SK-N-SH (cell line): ENCODE data around the gene AGPAT3. TPM values are rescaled to one million over a fixed set of nuclear protein-coding genes. Genes with fewer than 3 reads are reported as not detected.

Experiments
- CTCF ChIA-PET: fragments of 300-600, 350-600 bp; formaldehyde crosslinking; extraction: SDS; loops from one replicate; lab custom pipeline; 2021; lab: Yijun Ruan, JAX
- POLR2A ChIA-PET: fragments of 350-600 bp; sonication (Branson Sonifier 250); formaldehyde crosslinking; extraction: SDS; loops from one replicate; lab custom pipeline; 2020; ENCODE audit warnings: antibody characterized with exemption, inconsistent platforms; lab: Yijun Ruan, JAX
- DNase-seq: peaks from one replicate; pipeline ENCODE4 v3.0.0; 2012
- H2AFZ ChIP-seq: fragments of 200-600 bp; sonication (generic); 2 replicates; pipeline ENCODE4 v1.8.1; 2016; ENCODE audit warnings: antibody characterized with exemption, mild to moderate bottlenecking, low read depth
- H3F3A ChIP-seq: fragments of 200-600 bp; sonication (generic); replicated peaks from 2 replicates; pipeline ENCODE3; 2016; ENCODE audit warnings: antibody characterized with exemption, mild to moderate bottlenecking; ENCODE audit not compliant: insufficient read depth
- H3K27ac ChIP-seq, 2 experiments: fragments of 200-500 bp in 1 of 2; fragments of 200-600 bp in 1 of 2; sonication (Bioruptor generic) in 1 of 2; sonication (generic), shearing (Covaris generic) in 1 of 2; 2 replicates each; pipeline versions ENCODE4 v1.5.1 to v1.6.1; 2014 to 2016; ENCODE audit warnings: low read depth in 2 of 2, inconsistent platforms in 1 of 2, low read length in 1 of 2, mild to moderate bottlenecking in 1 of 2, mixed read lengths in 1 of 2
- H3K27me3 ChIP-seq: fragments of 200-600 bp; sonication (generic), shearing (Covaris generic); 2 replicates; pipeline ENCODE4 v1.6.1; 2016; ENCODE audit warnings: mixed run types; ENCODE audit not compliant: insufficient read depth
- H3K36me3 ChIP-seq, 2 experiments: fragments of 200-500 bp in 1 of 2; fragments of 200-600 bp in 1 of 2; sonication (Bioruptor generic) in 1 of 2; sonication (generic) in 1 of 2; replicated peaks in 1 of 2; 2 replicates each; pipeline versions ENCODE3 to v1.5.1; 2014 to 2016; ENCODE audit warnings: low read length in 1 of 2, mild to moderate bottlenecking in 1 of 2; ENCODE audit not compliant: insufficient read depth in 2 of 2, control insufficient read depth in 1 of 2
- H3K4me1 ChIP-seq, 2 experiments: fragments of 200-500 bp in 1 of 2; fragments of 200-600 bp in 1 of 2; sonication (Bioruptor generic) in 1 of 2; sonication (generic), shearing (Covaris generic) in 1 of 2; 2 replicates each; pipeline versions ENCODE4 v1.5.1 to v1.6.1; 2014 to 2016; ENCODE audit warnings: low read depth in 1 of 2, low read length in 1 of 2, mixed run types in 1 of 2; ENCODE audit not compliant: insufficient read depth in 2 of 2, control insufficient read depth in 1 of 2
- H3K4me2 ChIP-seq: fragments of 200-600 bp; sonication (generic), shearing (Covaris generic); 2 replicates; pipeline ENCODE4 v1.6.1; 2017; ENCODE audit warnings: mixed run types
- H3K4me3 ChIP-seq, 2 experiments: fragments of 200-500 bp in 1 of 2; fragments of 200-600 bp in 1 of 2; sonication (Bioruptor generic) in 1 of 2; sonication (generic), shearing (Covaris generic) in 1 of 2; 2 replicates each; pipeline versions ENCODE4 v1.5.1 to v1.8.1; 2014 to 2016; ENCODE audit warnings: low read depth in 2 of 2, inconsistent platforms in 1 of 2, low read length in 1 of 2, mild to moderate bottlenecking in 1 of 2, mixed read lengths in 1 of 2, moderate library complexity in 1 of 2
- H3K79me2 ChIP-seq: fragments of 200-600 bp; sonication (generic); 2 replicates; pipeline ENCODE4 v1.8.1; 2017; ENCODE audit warnings: mild to moderate bottlenecking; ENCODE audit not compliant: insufficient read depth
- H3K9ac ChIP-seq: fragments of 200-600 bp; sonication (generic); 2 replicates; pipeline ENCODE4 v1.6.1; 2017; ENCODE audit warnings: mixed run types
- H3K9me2 ChIP-seq: fragments of 200-600 bp; sonication (generic); 2 replicates; pipeline ENCODE4 v1.6.1; 2017; ENCODE audit warnings: mixed run types
- H3K9me3 ChIP-seq: fragments of 200-600 bp; sonication (generic); 2 replicates; pipeline ENCODE4 v1.6.1; 2017; ENCODE audit warnings: mixed run types, mild to moderate bottlenecking, moderate library complexity
- H4K20me1 ChIP-seq: fragments of 200-600 bp; sonication (generic); 2 replicates; pipeline ENCODE4 v1.6.1; 2017; ENCODE audit warnings: mild to moderate bottlenecking, mixed run types; ENCODE audit not compliant: insufficient read depth
- EP300 ChIP-seq, 2 experiments: IDR thresholded peaks; 2 replicates each; pipeline versions ENCODE4 v1.4.0 to v1.6.1; 2012; ENCODE audit warnings: borderline replicate concordance in 1 of 2, low read depth in 1 of 2, low read length in 1 of 2
- EZH2phosphoT487 ChIP-seq: fragments of 200-600 bp; sonication (generic); IDR thresholded peaks from 2 replicates; pipeline ENCODE4 v1.6.1; 2017; ENCODE audit warnings: low read depth, mixed run types, mild to moderate bottlenecking, antibody characterized with exemption, moderate library complexity, borderline replicate concordance
- FOSL2 ChIP-seq: IDR thresholded peaks from 2 replicates; pipeline ENCODE4 v1.4.0; 2012; ENCODE audit warnings: low read depth, mild to moderate bottlenecking, moderate library complexity, borderline replicate concordance
- JUND ChIP-seq: IDR thresholded peaks from 2 replicates; pipeline ENCODE4 v1.4.0; 2012
- POLR2AphosphoS5 ChIP-seq: IDR thresholded peaks from 2 replicates; pipeline ENCODE4 v1.6.1; 2012; ENCODE audit warnings: low read depth, low read length
- RAD21 ChIP-seq: IDR thresholded peaks from 2 replicates; pipeline ENCODE4 v1.6.1; 2012; ENCODE audit warnings: mild to moderate bottlenecking, low read length
- RCOR1 ChIP-seq: fragments of 150-350 bp; IDR thresholded peaks from 2 replicates; pipeline ENCODE4 v1.6.1; 2017; ENCODE audit warnings: antibody characterized with exemption, low read length
- TCF12 ChIP-seq: IDR thresholded peaks from 2 replicates; pipeline ENCODE4 v1.4.0; 2012
- TEAD4 ChIP-seq: IDR thresholded peaks from 2 replicates; pipeline ENCODE4 v1.4.0; 2012; ENCODE audit warnings: mild to moderate bottlenecking, borderline replicate concordance; ENCODE audit not compliant: insufficient read depth
- WGBS: methylation state at CpG from one replicate; pipeline ENCODE4 v1.1.6; 2017; ENCODE audit warnings: low lambda C conversion rate; 5-methylcytosine and 5-hydroxymethylcytosine counted together
- polyA plus RNA-seq, 3 experiments: library from polyadenylated mRNA; depleted of rRNA; stranded (reverse); fragments of >200 nt; gene quantifications; 2 replicates each; pipeline ENCODE4 v1.2.3, GENCODE V29; 2012
- TF ChIP-seq, protein P1 (sequence below): IDR thresholded peaks from 2 replicates; pipeline ENCODE4 v1.4.0; 2012; ENCODE audit warnings: low read depth
- TF ChIP-seq, protein P2 (sequence below): fragments of 200-600 bp; sonication (generic); IDR thresholded peaks from 2 replicates; pipeline ENCODE4 v1.6.1; 2017; ENCODE audit warnings: antibody characterized with exemption, mild to moderate bottlenecking, moderate library complexity
- TF ChIP-seq, protein P3 (sequence below): fragments of 150-350 bp; IDR thresholded peaks from 2 replicates; pipeline ENCODE4 v1.6.1; 2016; ENCODE audit warnings: mild to moderate bottlenecking, low read depth, low read length

Gene AGPAT3
- polyA plus RNA-seq, 1 of the 3 experiments (the other 2 are of a cell fraction), result 35.3 TPM

DNA sequence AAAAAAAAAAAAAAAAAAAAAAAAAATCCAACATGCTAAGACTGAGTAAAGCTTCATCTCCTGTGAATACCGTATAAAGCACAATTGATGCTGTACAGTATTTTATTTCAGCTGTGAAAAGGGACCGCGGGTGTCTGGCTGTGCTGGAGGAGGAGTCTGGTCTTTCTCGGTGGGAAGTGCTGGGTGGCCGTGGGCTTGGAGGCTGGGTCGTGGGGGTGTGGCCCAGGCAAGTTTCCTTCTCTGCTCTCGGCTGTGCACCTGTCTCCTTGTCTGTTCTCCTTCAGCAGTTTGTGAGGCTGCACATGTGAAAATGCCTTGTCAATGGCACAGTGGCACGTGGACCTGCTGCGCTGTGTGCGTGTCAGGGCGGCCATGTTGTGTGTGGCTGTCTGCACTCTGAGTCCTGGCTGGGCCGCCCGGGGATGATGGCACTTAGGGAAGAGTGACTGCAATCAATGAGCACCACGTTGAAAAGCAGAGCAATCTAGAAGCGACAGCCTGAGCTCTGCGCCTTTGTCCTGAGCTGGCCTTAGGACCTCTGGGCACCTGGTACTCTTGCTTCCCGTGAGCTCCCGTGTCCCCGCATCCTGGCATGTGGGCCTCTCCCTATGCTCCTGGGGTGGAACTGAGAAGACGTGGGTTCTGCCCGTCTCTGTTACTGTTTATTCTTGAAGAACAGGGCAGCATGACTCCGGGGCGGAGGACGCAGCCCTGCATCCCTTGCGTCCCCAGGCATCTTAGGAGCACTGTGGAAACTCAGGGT is 14.5 kb downstream of the AGPAT3 start:
- Histone ChIP-seq H4K20me1 (peaks cover 71% of the 10 kb centered on the region), H3K36me3 (peaks cover 0 to 8% of the 10 kb centered on the region in 2 experiments)
- 97% methylated on average over 19 of the region's 25 CpGs for WGBS

DNA sequence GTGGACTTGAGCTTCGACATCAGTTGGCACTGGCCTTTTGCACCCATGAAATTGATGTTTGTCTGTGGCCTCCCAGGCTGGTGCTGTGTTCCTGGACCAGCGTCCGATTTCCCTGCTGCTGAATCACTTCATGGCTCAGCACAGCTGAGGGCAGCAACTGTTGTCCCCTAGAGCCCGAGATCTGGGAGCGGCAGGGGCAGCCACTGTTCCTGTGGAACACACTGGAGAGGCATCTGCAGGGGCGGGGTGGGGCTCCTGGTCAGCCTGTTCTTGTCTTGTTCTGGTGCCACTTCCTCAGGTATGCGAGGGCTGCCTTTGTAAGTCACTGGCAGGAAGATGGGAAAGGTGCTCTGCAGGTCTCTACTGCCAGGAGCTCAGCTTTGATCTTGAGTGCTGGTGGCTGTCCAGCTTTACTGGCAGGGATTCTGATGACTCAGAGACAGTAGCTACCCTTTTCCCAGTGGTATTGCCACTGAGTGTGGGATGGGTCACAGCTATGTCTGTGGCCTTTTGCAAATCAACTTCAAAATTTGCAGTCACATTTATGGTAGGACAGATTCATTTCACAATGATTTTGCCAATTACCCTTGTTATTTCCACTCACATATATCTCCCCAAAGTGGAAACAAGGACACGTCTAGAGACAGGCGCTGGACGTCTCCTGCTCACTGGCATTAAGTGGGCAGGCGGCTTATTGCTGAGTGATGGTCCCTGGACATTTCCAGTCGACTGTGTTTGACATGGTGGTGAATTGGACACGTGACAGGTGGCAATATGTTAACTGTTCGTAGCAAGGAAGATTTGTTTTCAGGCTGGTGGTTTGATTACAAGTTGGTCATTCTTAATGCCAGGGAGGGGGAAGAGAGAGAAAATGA is 15.3 kb downstream of the AGPAT3 start:
- no peak for DNase-seq
- Histone ChIP-seq H3K4me2 (no peak overlapping the region), H3K9me2 (no peaks in the 10 kb centered on the region), H3K36me3 (peaks cover 0 to 4% of the 10 kb centered on the region in 2 experiments), H3K9ac (no peak overlapping the region), H2AFZ (no peak overlapping the region)
- WGBS, result 86% methylated on average over 12 of the region's 14 CpGs
- TF ChIP-seq EZH2phosphoT487 (no peak), RCOR1 (no peak), FOSL2 (no peak; the same call in 1 of the 2 replicates), EP300 (IDR thresholded peaks at IDR 0.05; ENCODE audit: borderline replicate concordance in 1 of 2, low read depth in 1 of 2, low read length in 1 of 2) (no peak), TEAD4 (no peak), RAD21 (no peak)
- TF ChIP-seq, protein P1, sequence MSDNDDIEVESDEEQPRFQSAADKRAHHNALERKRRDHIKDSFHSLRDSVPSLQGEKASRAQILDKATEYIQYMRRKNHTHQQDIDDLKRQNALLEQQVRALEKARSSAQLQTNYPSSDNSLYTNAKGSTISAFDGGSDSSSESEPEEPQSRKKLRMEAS, result no peak
- TF ChIP-seq, protein P2, sequence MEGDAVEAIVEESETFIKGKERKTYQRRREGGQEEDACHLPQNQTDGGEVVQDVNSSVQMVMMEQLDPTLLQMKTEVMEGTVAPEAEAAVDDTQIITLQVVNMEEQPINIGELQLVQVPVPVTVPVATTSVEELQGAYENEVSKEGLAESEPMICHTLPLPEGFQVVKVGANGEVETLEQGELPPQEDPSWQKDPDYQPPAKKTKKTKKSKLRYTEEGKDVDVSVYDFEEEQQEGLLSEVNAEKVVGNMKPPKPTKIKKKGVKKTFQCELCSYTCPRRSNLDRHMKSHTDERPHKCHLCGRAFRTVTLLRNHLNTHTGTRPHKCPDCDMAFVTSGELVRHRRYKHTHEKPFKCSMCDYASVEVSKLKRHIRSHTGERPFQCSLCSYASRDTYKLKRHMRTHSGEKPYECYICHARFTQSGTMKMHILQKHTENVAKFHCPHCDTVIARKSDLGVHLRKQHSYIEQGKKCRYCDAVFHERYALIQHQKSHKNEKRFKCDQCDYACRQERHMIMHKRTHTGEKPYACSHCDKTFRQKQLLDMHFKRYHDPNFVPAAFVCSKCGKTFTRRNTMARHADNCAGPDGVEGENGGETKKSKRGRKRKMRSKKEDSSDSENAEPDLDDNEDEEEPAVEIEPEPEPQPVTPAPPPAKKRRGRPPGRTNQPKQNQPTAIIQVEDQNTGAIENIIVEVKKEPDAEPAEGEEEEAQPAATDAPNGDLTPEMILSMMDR, result no peak
- TF ChIP-seq, protein P3, sequence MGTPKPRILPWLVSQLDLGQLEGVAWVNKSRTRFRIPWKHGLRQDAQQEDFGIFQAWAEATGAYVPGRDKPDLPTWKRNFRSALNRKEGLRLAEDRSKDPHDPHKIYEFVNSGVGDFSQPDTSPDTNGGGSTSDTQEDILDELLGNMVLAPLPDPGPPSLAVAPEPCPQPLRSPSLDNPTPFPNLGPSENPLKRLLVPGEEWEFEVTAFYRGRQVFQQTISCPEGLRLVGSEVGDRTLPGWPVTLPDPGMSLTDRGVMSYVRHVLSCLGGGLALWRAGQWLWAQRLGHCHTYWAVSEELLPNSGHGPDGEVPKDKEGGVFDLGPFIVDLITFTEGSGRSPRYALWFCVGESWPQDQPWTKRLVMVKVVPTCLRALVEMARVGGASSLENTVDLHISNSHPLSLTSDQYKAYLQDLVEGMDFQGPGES, result no peak
- TF ChIP-seq, all 33 proteins: peak for 0
- peaks cover 77% of the 10 kb centered on the region for H4K20me1 ChIP-seq
- POLR2A ChIA-PET, result no interaction called here
- CTCF ChIA-PET, result interaction anchor here (0.9 kb wide), 1 partner anchor 91 kb away, joined by 3 read pairs; the partner anchor contains the start of gene RRP1
- no peaks in the 10 kb centered on the region for H3K9me3 ChIP-seq
- no peak overlapping the region for H3K4me3 ChIP-seq
- no peak overlapping the region for H3K27ac ChIP-seq
- H3F3A ChIP-seq, result no peaks in the 10 kb centered on the region
- H3K4me1 ChIP-seq, result peaks cover 0 to 27% of the 10 kb centered on the region in 2 experiments; a peak in 1 of 4 replicates
- H3K27me3 ChIP-seq, result no peaks in the 10 kb centered on the region
- peaks cover 72% of the 10 kb centered on the region for H3K79me2 ChIP-seq

More for the DNA sequence above, 14.5 kb downstream of the AGPAT3 start:
- Histone ChIP-seq H3K4me3 (no peak overlapping the region), H3K9me3 (no peaks in the 10 kb centered on the region), H3K4me2 (no peak overlapping the region), H2AFZ (no peak overlapping the region), H3K4me1 (peaks cover 0 to 21% of the 10 kb centered on the region in 2 experiments; a peak in 1 of 4 replicates), H3K27me3 (no peaks in the 10 kb centered on the region), H3K79me2 (peaks cover 80% of the 10 kb centered on the region), H3K9ac (no peak overlapping the region), H3K9me2 (no peaks in the 10 kb centered on the region), H3K27ac (no peak overlapping the region), H3F3A (no peaks in the 10 kb centered on the region)
- TF ChIP-seq POLR2AphosphoS5 (no peak), TCF12 (no peak), JUND (no peak), FOSL2 (no peak)
- TF ChIP-seq, protein P1, result no peak
- DNase-seq, result no peak
- ChIA-PET POLR2A (no interaction called here), CTCF (interaction anchor here (0.9 to 1.9 kb wide), 2 partner anchors 90 to 96 kb away, joined by 3 to 5 read pairs; partner anchors contain the start of gene RRP1)
